ENCODE measurements around the gene PCBP3. TPM values are rescaled to one million over a fixed set of nuclear protein-coding genes. Genes with fewer than 3 reads are reported as not detected.

PCBP3 gene
- total and polyA plus RNA-seq, 2 of the 13 experiments (the other 11 are each of a cell fraction or from before 2014, with no cell fraction given) = not detected

- H3K27ac ChIP-seq (ENCODE audit: extremely low read length, insufficient read depth, low read length) = no peak overlapping the region
- intact Hi-C loops (cut with micrococcal nuclease; ENCODE audit: unreplicated experiment) (no loop called here), in situ Hi-C loops (cut with HindIII; ENCODE audit: extremely low pct_ligation_motif_present, low pct_unique_long_range_greater_than_20kb) (no loop called here)
- H3K36me3 ChIP-seq (replicated peaks in 1 of 2; ENCODE audit: control insufficient read depth in 1 of 2, insufficient read depth in 2 of 2, low read length in 2 of 2) = no peaks in the 10 kb centered on the region
- H3K27me3 ChIP-seq (ENCODE audit: control insufficient read depth in 1 of 2, insufficient read depth in 2 of 2, low read length in 2 of 2) = peaks cover 3 to 28% of the 10 kb centered on the region in 2 experiments; a peak in 3 of 5 replicates
- H3K4me3 ChIP-seq (replicated peaks in 1 of 3; ENCODE audit: insufficient read depth in 1 of 3, low read depth in 2 of 3, low read length in 3 of 3) = no peak overlapping the region
- no peak overlapping the region for H3K4me2 ChIP-seq (ENCODE audit: low read depth, low read length)
- 0% methylated on average over 3 of the region's 3 CpGs for WGBS (ENCODE audit: low lambda C conversion rate)
- no peak for ATAC-seq
- DNase-seq (ENCODE audit: low spot score) = no peak
- ChIA-PET CTCF (ENCODE audit: low intra/inter-chr PET ratio, low total read pairs) (no interaction called here), POLR2A (no interaction called here)
- peaks cover 33% of the 10 kb centered on the region for H3K4me1 ChIP-seq (ENCODE audit: insufficient read depth, low read length)
- no peak overlapping the region for H2AFZ ChIP-seq (ENCODE audit: low read length)
- no peaks in the 10 kb centered on the region for H3K79me2 ChIP-seq (ENCODE audit: insufficient read depth, low read length)
- no peak for FAIRE-seq
- no peaks in the 10 kb centered on the region for H3K9me3 ChIP-seq (ENCODE audit: low read length)
- no peak overlapping the region for H3K9ac ChIP-seq (ENCODE audit: insufficient read depth, low read depth, low read length)
- no peak for TF ChIP-seq THAP11 (CRISPR knock-in tag; IDR thresholded peaks at IDR 0.05)
- no peak for TF ChIP-seq ZNF331 (CRISPR knock-in tag; IDR thresholded peaks at IDR 0.05)
- TF ChIP-seq ARID5B (CRISPR knock-in tag; IDR thresholded peaks at IDR 0.05) = no peak
- no peak for TF ChIP-seq MAF1 (CRISPR knock-in tag; IDR thresholded peaks at IDR 0.05; ENCODE audit: borderline replicate concordance)
- no peak for TF ChIP-seq ZNF383 (CRISPR knock-in tag; IDR thresholded peaks at IDR 0.05; ENCODE audit: borderline replicate concordance)
- TF ChIP-seq, protein P1, sequence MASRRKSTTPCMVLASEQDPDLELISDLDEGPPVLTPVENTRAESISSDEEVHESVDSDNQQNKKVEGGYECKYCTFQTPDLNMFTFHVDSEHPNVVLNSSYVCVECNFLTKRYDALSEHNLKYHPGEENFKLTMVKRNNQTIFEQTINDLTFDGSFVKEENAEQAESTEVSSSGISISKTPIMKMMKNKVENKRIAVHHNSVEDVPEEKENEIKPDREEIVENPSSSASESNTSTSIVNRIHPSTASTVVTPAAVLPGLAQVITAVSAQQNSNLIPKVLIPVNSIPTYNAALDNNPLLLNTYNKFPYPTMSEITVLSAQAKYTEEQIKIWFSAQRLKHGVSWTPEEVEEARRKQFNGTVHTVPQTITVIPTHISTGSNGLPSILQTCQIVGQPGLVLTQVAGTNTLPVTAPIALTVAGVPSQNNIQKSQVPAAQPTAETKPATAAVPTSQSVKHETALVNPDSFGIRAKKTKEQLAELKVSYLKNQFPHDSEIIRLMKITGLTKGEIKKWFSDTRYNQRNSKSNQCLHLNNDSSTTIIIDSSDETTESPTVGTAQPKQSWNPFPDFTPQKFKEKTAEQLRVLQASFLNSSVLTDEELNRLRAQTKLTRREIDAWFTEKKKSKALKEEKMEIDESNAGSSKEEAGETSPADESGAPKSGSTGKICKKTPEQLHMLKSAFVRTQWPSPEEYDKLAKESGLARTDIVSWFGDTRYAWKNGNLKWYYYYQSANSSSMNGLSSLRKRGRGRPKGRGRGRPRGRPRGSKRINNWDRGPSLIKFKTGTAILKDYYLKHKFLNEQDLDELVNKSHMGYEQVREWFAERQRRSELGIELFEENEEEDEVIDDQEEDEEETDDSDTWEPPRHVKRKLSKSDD (CRISPR knock-in tag; IDR thresholded peaks at IDR 0.05; ENCODE audit: low read depth) = no peak
- TF ChIP-seq HNF4G (IDR thresholded peaks at IDR 0.05; ENCODE audit: borderline replicate concordance, low read depth, low read length) = no peak
- TF ChIP-seq HNF4G (CRISPR knock-in tag; IDR thresholded peaks at IDR 0.05; ENCODE audit: borderline replicate concordance, low read depth) = no peak
- no peak for TF ChIP-seq MZF1 (CRISPR knock-in tag; IDR thresholded peaks at IDR 0.05; ENCODE audit: borderline replicate concordance)
- TF ChIP-seq NRL (CRISPR knock-in tag; IDR thresholded peaks at IDR 0.05; ENCODE audit: borderline replicate concordance) = no peak
- no peak for TF ChIP-seq ZNF337 (CRISPR knock-in tag; IDR thresholded peaks at IDR 0.05; ENCODE audit: borderline replicate concordance, low read depth)
- TF ChIP-seq ZNF790 (CRISPR knock-in tag; IDR thresholded peaks at IDR 0.05; ENCODE audit: borderline replicate concordance) = no peak
- peak; percentile 67 to 80; a peak in 3 of 4 replicates for TF ChIP-seq MAFK (conservative IDR thresholded peaks at IDR 0.05 in 1 of 2, IDR thresholded peaks at IDR 0.05 in 1 of 2; ENCODE audit: low read length in 2 of 2)
- TF ChIP-seq SMC3 (IDR thresholded peaks at IDR 0.05; ENCODE audit: low read length) = no peak
- TF ChIP-seq ZMYM2 (CRISPR knock-in tag; IDR thresholded peaks at IDR 0.05) = no peak
- no peak for TF ChIP-seq RNF2 (conservative IDR thresholded peaks at IDR 0.05; ENCODE audit: low read depth)
- peak; percentile 71 for TF ChIP-seq MAFF (IDR thresholded peaks at IDR 0.05; ENCODE audit: low read depth, low read length)
- no peaks in the 10 kb centered on the region for H4K20me1 ChIP-seq (ENCODE audit: insufficient read depth, low read length)
- no TSS peak for BruUV-seq (replicated peaks)
Observed at GRCh38 chr21:45796003-45796402, 152.5 kb downstream of the PCBP3 start.

All from HepG2 (cell line).